CD4-positive, alpha-beta T cell treated with Interleukin-15 for 4 hours (primary cell): Measurements from ENCODE around the gene PAQR5.

Experiments
- DNase-seq: peaks from one replicate; pipeline ENCODE4 v3.0.0-alpha.2; 2020; ENCODE audit warnings: low spot score

PAQR5 gene

DNA sequence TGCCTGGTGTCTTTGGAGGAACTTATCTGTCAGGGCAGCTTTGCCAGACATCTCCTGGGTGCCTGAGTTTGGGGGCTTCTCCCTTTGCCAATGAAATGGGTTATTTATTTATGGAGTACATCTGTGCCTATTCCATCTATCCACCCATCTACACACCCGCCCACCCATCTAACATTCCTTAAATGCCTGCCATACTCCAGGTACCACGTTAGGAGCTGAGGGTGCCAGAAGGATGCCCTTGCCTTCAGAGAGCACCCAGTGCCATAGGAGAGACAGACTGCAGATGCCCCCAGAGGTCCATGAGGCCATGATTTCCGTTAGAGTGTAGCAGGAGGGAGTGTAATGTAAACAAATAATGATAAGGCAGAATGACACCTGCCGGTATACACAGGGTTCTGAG is 93.6 kb downstream of the PAQR5 start:
- DNase-seq: no peak

DNA sequence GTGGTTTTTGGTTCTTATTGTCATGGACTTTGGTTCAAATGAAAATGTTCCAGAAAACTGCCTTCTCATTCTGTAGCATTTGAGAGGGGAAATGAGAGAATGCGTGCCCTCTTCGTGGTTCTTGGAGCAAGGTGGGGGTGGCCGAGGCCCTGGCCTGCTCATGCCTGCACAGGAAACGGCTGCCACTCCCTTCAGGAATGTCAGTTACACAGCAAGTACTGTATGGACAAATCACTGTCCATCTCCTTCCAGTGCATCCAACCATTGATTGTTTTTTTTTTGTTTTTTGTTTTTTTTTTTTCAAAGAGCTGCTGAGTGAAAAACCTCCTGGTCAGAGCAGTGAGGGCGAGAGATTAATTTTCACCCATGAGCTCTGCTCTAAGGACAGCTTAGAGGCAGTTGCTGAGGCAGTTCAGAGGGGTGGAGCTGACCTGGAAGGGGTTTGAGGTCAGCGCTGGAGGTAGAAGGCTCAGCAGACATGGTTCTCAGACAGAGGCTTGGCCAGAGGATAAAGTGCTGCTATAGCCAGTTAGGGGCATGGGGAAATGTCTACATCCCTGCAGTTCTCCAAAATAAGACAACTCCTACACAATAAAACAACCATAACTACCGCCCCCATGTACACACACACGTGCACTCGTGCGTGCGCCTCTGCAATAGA is 95.2 kb downstream of the PAQR5 start:
- DNase-seq: no peak

DNA sequence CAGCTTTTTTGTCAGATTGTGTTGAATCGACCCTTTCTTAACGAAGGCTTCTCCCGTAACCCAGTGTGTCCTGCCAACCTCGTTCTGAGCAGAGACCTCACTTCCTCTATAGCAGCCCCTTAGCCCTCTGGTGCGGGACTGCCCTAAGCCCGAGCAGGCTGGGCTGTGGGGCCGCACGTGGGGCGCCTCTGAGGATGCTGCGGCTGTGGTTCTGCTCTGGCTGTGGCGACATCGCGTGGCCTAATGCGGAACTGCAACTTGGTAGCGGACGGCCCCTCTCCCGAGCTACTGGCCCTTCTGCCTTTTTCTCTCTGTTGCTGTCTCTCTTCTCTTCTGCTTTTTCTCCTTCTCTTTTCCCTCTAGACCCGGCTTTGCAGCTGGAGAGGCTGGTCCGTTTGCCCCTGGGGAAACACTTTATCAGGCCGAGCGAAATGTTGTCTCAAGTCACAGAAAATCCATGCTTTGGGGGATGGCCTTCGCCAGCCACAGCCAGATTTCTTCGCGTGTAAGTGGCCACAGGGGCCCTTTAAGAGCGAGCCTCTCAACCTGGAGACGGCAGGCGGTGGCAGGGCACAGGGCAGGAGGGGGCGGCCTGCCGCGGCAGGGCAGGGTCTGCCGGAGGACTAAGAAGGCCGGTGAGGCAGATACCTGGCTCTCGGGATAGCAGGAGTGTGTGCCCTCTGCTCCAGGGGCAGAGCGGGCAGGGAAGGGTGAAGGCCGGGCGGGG is 96.0 kb downstream of the PAQR5 start:
- DNase-seq: peak; percentile 81

DNA sequence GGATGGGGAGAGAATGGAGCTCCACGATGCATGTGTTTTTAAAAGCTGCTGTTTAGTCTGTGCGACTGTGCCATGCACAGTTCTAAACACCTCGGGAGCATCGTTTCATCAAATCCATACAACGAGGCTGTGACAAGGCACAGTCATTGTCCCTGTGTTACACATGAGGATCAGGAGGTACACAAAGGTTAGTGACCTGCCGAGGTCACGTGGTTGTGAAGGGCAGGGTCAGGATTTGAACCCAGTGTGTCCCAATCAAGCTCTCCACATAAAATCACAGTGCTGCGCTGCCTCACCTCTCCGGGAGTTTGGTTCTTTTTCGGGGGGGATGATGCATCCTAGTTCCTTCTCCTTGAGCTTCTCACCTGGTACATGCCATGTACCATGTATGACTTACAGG is 96.7 kb downstream of the PAQR5 start:
- no peak for DNase-seq

DNA sequence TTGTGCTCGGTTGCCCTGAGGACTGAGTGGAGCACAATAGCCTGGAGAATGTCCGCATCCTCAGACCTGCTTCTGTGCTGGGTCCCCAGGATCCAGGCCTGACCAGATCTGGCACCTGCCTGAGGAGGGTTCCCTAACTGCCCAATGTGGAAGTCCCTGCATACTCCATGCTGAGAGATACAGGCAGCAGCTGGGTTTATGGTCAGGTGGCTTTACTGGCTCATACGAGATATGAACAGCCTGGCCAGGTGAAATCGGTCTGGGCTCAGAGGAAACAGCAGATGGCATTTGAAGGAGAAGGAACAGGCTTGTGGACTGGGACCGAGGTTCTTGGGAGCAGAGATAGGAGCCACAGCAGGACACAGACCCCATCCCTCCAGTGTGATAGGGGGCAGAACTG is 97.3 kb downstream of the PAQR5 start:
- no peak for DNase-seq

DNA sequence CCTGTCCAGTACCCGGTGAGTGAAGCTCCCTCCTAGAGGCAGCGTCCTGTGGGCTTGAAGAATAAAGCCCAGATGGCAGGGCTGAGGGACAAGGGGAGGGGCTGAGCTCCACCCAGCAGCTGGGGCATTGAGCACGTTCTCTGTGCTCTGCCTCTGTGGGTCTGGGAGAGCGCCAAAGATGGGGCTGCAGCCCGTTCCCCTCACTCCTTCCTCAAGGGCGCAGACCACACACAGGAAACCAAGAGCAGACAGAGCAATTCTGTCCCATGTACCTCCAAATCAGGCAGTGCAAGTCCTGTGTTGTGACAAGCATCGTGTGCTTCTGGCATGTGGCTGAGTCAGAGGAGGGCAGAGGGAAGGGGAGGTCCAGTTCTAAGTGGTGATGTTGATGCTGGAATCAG is 99.8 kb downstream of the PAQR5 start:
- no peak for DNase-seq

DNA sequence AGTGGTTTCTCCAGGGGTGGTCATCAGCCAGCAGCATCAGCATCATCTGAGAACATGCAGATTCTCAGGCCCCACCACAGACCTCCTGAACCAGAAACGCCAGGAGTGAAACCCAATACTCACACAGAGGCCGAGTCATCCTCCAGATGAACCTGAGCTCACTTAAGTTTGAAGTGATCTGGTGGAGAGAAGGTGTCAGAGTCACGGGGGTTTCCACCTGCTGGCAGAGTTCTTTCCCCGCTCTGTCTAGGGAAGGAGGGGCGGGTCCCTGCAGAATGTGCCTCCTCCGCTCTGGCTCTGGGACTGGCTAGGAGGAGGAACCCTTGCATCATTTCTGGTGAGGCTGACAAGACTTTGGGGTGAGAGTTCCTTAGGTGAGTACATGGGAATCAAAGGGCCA is 102.1 kb downstream of the PAQR5 start:
- DNase-seq: no peak

DNA sequence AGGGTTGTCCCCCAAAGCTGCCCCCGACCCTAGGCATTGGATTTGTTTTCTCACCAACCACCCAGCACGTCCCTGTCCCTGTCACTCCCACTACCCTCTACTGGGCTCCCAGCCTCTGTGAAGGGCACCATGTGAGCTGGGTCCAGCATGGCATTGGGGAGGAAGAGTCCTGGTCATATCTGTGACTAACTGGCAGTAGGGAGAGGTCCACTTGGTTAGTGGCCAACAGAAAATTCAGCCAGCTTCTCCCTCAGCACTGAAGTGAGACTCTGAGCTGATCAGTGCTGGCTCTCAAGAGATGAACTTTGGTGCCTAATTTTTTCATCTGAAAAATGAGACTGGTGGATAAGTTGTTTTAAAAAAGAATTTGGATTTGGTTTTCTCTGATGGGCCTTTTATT is 104.1 kb downstream of the PAQR5 start:
- DNase-seq: no peak

DNA sequence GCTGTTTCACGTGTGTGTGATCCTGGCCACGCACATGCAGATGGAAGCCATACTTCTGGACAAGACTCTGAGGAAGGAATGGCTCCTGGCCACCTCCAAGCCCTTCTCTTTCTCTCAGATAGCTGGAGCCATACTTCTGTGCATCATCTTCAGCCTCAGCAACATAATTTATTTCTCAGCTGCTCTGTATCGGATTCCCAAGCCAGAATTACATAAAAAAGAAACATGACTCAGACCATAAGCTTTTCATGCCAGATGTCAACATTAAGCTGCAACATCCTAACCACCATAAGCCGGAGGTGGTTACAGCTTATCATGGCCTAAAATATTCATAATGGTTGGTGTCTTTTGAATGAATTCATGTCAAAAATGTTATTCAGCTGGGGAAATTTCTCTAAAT is 104.9 kb downstream of the PAQR5 start:
- DNase-seq: no peak

DNA sequence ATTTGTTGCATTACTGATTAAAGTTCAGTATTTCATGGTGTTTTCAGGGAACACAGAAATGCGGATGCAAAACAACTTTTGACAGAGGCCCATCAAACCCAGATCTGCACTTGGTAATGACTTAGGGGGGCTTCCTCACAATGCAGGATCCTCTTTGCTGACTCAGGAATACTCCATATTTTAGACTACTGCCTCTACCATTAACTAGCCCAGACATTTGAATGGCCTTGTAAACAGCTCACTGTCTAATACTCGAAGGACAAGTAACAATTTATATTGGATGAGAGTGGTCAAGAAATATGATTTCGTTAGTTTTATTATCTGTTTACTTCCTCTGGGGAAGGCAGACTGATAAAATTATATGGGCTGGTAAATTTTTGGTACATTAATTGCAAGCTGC is 106.4 kb downstream of the PAQR5 start:
- DNase-seq: no peak

DNA sequence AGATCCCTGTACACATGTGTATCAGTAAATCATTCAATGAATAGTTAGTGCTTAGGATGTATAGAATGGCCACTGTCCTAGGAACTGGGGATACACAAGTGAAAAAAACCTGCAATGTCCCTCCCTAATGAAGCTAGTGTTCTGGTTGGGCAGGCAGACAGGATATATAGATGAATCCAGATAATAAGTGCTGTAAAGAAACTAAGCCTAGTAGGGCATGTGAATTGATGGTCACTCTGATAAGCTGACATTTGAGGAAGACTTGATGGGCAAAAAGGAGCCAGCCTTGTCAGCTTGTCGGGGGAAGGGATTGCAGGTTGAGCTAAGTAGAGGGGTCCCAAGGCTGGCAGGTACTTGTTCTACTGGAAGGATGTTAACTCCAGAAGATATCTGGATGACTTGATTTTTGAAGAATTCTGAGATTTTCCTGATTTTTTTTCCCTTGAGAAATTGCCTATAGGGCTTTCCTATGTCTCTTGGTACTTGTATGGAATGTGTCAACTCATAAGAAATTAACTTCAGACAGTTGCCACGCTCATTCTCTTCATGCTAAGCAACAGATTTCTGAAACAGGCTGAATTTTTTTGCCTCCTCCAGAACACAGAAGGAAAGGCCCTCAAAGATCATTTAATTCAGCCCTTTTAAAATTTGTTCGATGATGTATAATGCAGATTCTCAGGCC is 109.1 kb downstream of the PAQR5 start:
- DNase-seq: no peak

DNA sequence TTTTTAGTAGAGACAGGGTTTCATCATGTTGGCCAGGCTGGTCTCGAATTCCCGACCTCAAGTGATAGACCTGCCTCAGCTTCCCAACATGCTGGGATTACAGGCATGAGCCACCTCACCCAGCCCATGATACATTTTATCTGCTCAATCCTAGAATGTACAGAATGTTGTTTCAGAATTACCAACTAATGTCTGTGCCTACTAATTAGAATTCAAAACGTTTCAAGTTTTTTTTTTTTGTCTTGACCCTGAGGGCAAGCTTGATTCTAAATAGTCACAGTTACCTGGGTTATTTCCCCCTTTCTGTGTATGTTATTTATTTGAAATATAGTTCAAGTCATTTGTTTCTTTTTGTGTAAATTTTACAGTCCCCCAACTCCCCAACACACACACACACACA is 110.1 kb downstream of the PAQR5 start:
- DNase-seq: no peak

DNA sequence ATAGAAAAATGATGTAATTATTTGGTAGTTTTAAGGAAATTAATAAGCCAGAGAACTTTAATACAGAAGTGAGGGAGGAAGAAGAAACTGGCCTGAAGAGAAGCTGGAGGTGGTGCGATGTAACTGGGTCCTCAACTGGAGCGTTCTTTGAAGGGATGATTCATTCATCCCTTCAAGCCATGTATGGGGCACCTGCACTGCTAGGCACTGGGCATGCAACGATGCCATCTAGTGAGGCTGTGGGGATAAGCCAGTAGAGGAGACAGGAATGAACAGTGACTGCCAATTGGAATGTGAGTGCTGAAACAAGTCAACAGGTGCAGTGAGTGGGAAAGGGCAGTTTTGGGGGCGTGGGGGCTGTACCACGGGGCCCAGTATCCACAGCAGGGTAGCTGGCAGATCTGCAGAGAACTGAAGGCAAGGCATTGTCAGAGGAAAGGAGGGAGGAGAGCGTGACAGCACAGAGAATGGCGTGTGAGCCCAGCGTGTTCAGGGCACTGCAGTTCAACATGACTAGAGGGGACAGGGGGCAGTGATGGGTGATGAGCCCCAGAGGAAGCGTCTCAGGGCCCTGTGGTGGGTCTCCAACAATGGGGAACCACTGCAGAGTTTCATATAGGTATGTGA is 111.6 kb downstream of the PAQR5 start:
- DNase-seq: peak; percentile 11

DNA sequence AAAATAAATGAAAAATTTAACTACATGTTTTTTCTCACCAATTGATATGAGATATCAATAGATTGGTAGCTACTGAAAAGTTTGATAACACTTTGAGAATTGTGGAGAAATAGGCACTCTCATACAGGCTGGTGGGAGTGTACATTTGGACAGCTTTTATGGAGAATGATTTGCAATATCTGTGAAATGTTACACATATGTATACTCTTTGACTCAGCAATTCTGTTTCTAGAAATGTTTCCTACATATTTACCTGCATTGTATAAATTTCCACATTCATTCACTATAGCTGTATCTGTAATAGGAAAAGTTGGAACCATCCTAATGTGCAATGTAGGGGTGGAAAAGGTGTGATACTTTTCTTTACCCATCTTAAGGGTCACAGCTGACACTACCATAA is 113.6 kb downstream of the PAQR5 start:
- no peak for DNase-seq

DNA sequence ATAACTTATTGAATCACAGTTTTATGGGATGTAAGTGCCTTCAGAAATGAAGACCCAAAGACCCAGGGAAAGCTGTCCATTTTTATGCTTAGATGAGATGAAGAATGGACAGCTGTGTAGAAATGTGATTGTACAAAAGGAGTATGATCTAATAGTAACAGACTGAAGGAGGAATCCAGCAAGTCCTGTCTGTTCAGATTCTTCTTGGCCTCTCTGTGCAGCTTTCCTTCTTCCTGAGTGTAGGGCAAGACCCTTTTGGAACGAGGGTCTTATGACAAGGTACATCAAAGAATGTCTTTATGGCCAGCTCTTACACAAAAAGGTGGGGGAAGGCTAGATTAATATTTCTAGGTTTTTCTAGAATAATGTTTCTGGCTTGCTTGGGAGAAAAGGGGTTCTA is 114.0 kb downstream of the PAQR5 start:
- no peak for DNase-seq

DNA sequence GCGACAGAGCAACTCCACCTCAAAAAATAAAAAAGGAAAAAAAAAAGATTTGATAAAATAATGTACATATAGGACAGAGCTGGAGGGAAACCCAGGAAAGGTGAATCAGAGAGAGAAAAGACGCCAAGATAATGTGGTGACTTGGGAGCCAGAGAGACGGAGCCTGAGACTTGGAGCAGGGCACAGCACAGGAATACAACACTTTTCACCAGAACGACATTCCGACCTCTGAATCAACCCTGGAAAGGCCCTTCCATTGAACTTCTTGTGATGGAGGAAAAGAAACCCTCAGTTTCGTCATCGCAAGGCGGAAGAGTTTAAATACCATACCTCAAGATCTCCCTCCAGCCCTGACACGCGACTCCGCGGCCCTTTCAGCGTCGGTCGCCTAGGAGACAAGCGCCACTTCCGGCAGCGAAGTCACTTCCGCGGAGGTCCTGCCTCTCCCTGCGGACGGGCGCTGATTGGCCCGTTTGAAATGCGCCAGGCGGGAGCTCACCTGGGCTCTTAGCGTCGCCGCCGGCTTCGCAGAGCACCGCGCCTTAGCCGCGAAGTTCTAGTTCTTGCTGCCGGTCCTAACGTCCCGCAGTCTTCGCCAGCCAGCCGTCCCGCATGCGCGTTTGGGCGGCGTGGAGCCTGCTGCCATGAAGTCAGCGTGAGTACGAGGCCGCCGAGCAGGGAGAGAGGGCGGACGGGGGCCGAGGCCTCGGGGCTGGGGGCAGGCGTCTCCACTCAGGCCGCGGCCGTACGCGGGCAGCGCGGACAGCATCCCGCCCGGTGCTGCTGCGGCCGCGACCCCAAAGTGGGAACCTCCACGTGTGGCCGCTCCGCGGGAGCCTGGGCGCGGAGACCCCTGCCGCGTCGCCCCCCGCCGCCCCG is 115.3 kb downstream of the PAQR5 start, which contains the start of gene KIF23:
Gene KIF23 (plus strand): TSS at position 528 of the 879 bp plus-strand sequence. CDS start 117 bp downstream, at position 645.
- DNase-seq: peak; percentile 95

DNA sequence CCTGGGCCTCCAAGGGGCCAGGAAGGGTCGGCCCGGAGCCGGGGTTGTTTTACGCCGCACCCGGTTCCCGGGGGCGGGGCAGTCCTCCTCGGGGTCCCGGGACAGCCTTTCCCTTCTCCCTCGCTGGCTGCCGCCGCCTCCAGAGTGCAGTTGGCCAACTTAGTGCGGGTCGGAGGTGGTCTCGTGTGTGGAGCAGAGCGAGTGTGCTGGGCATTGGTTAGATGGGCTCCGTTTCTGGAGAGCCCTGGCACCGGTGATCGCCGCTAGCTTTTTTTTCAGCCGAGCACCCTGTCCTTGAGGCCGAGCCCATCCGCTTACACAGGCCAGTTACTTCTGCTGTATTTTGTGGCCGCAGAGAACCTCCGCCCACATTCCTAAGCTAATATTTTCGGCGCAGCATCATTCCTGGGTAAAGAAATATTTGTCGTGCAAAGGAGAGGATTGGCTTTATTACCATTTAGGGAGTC is 116.0 kb downstream of the PAQR5 start:
- no peak for DNase-seq

DNA sequence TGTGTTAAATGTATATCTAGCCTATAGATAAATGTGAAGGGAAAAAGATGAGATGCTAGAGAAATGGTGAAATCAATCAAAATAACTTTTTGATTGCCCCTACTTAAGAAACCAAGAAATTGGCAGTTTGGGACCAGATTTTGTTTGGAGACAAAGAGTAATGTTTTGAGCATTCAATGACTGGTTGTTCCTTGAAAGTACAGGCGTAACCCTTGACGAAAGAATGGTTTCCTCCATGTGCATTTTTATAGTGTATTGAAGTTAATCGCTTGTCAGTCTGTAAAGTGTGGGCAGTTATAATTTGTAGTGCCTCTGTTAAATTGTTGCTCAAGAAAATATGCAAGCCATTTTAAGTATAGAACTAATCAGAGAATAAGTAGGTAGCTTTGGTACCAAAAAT is 116.7 kb downstream of the PAQR5 start:
- DNase-seq: no peak

DNA sequence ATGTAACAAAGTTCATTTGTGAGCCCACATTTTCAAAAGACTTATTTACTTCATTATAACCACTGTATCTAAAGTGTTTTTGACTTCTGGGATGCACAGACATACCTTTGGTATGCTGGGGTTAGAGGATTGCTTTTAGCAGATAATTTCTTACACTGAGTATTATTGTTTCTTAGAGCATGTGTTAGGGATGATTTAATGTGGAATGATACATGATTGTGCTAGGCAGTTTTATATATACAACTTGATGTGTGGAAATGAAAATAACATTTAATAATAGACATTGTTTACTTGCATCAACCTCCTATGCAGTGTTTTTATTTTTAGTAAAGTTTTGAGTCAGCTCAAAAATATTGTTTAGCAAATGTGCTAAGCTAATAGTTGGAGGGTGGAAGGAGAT is 118.9 kb downstream of the PAQR5 start:
- DNase-seq: no peak

DNA sequence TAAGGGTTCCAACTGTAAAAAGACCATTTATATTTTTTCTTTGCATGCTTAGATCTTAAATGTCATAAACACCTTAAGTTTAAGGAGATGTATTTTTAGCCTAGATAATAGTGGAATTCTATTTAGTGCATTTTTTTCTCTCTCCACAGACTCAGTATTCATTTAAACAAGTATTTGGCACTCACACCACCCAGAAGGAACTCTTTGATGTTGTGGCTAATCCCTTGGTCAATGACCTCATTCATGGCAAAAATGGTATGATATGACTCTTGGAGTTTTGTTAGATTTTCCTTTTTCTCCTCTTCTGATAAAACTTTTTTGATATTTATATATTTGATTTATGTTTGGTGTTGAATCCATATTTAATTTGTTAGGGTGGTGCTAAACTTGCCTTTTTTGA is 122.8 kb downstream of the PAQR5 start:
- no peak for DNase-seq

DNA sequence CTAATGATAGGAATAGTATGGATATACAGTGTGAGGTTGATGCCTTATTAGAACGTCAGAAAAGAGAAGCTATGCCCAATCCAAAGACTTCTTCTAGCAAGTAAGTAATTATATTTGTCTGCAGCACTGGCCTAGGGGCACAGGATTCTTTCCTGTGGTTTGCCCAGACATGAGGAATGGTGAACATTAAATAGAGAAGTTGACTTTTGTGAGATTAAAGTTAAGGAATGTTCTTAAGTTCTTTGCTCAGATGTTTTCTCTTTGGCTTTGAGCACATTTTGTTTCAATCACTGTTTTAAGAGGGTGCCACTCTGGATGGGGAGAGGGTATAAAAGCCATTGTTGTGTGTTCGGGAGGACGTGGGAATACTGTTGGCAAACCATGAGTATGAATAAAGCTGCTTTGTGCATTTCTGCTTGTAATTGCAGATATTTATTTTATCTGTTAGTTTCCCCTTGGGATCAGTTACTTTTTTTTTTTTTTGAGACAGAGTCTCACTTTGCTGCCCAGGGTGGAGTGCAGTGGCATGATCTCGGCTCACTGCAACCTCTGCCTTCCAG is 123.7 kb downstream of the PAQR5 start:
- no peak for DNase-seq
